GM18867 (cell line): ENCODE results near the gene FIP1L1.
"Not testable (repeated sequence)": the region's sequence is repeated elsewhere in the genome, so short reads cannot be mapped to it uniquely, and the experiment has no call there.

Experiments used
- ATAC-seq: cut with Tn5 transposase; IDR thresholded peaks from one replicate; pipeline ENCODE4 v1.9.1; 2021; ENCODE audit warnings: mild to moderate bottlenecking, moderate library complexity; ENCODE audit not compliant: unreplicated experiment

Gene FIP1L1

DNA sequence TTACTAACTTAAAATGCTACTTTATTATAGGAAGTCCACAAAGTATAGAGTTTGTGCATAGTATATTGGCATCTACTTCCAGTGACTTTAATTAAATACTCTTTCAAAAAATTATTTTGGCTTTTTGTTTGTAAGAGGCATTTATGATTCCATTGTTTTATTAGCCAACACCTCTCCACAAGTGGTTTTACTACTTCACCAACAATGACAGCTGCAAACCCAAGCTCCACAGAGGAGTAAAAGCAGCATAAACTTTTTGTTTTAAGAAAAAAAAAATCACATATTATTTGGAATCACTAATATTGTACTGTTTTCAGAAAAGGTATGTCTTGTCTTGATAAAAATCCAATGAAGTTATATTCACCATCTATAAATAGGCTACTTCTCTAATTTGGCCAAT lies 88.5 kb downstream of the FIP1L1 start:
- ATAC-seq, result no peak

DNA sequence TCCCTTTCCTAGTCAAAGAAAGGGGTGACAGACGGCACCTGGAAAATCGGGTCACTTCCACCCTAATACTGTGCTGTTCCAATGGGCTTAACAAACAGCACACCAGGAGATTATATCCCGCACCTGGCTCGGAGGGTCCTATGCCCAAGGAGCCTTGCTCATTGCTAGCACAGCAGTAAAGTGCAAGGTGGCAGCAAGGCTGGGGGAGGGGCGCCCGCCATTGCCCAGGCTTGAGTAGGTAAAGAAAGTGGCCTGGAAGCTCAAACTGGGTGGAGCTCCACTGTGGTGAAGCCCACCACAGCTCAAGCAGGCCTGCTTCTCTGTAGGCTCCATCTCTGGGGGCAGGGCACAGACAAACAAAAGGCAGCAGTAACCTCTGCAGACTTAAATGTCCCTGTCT lies 89.1 kb downstream of the FIP1L1 start:
- not testable (repeated sequence) for ATAC-seq

DNA sequence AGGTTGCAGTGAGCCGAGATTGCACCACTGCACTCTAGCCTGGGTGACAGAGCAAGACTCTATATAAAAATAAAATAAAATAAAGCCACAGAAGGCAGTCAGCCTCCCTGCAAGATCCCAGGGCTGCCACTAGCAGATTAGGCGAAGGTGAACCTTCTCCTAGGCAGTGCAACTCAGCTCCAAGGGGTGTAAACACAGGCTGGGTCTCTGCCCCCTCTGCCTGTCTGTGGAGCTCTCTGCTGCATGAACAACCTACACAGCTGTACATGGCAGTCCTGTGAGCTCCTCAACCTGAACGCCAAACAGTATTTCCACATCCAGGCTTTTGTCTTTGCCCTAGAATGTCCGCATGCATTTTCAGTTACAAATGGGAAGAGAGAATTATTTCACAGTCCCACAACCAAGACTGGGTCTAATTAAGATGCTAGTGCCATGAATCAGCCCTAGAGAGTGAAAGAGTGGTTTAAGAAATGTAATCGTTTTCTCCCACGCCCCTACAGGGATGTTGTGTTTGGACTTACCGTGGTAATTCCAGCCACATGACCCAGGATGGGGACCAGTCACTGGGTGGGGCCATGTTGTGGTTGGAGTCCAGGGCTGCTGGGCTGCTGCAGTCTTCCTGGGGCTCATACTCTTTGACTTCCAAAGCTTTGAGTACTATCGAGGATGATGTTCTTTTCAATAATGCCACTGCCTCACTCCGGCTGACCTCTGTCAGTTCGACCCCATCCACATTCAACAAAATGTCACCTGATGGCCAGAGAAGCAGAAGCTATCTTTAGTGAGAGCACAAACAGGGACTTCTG lies 99.0 kb downstream of the FIP1L1 start:
- ATAC-seq, result no peak

DNA sequence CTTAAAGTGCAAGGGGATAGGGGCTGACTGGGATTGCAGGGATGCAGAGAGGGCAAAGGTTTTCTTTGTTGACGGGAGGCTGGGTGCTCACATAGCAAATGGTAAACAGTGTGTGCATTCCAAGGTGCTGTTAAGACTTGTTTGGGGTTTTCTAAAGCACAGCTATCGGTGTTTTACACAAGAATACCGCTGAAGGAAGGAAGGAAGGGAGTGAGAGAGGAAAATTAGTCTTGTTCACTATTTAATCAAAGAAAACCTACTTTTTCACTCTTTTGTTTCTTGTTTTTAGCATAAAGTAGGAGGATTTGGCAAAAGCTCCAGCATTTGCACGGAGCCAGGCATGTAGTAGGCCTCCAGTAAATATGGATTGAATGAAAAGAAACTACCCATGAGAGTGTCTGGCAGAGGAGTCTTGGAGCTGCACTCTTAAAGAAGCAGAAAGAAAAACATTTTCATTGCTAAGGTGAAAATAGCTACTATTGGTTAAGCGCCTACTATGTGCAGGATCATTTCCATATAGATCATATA lies 99.7 kb downstream of the FIP1L1 start:
- ATAC-seq, result no peak

DNA sequence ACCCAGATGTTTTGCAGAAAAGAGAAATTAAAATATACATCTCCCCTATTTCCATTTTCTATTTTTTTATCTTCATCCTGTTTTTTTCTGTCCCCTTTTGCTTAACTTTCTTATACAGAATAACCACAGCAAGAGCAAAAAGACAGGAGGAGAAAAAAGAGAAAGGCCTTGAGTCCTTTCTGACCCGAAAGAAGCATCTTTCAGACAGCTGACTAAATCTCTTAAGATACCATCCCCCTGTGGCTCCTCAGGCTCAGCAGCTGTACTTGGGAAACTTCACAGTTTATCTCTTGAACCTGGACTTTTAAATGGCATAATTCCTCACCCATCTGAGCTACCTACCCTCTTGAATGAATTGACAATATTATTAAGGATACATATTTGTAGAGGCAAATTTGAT lies 100.2 kb downstream of the FIP1L1 start:
- ATAC-seq, result no peak

DNA sequence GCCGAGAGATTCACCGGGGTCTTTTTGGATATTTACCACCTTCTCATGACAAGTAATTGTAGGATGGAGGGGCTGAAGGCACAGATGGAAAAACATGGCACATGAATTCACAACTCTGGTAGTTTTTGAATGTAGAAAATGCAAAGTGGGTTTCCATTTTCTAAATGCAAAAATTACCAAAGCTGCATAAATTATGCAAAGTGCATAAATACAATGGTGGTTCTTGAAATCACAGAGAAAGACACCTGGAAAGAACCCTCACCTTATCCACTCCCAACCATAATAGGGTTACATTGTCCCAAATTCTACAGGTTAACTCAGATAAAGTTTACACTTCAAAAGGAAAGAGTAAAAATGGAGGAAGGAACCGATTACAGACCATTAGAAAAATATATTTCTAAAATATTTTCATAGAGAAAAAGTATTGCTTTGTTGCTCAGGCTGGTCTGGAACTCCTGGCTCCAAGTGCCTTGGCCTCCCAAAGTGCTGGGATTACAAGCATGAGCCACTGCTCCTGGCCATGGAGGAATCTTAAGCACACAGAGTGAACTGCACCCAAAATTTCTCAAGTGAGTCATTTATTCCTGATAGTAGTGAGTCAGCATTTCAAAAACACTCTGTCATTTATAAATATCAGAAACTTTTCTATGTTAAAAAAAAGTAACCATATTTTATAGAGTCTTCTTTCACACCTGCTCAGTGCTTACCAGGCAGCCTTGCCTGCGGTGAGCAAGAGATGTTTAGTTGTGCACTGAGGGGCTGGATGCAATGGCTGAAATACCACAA lies 101.4 kb downstream of the FIP1L1 start:
- no peak for ATAC-seq

DNA sequence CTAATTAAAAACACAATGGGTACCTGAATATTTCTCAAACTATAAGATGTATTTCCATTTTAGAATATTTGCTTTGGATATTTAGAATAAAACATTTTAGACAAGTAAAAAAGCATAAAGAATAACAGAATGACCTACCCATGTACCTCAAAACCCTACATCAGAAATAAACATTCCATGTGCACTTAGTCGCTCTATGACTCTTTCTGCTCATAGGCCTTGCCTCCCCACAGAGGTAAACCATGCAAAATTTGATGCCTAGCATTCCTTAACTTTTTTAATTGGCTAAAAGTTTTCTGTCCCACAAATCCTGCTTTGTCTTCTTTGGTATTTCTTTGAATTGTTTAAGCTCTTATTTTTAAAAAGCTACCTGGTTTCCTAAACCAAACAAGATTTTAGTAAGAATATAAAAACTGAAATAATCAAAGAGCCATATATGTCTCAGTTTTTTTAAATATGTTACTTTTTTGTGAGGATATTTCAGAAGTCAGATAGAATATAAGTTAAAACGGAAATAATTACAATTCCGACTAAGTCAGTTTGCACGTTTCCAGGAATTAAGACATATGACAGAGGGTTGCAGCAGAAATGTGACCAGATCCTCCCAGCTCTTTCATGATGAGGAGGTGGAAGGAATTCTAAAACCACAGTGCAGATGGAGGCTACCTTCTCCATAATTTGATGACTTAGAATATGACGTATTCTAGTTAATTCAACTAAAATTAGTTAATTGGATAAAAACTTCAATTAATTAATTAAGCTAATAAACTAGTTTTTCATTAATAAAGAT lies 102.5 kb downstream of the FIP1L1 start:
- ATAC-seq, result no peak

GRCh38 chr4:53480909-53481308 lies 103.5 kb downstream of the FIP1L1 start:
- ATAC-seq, result no peak

DNA sequence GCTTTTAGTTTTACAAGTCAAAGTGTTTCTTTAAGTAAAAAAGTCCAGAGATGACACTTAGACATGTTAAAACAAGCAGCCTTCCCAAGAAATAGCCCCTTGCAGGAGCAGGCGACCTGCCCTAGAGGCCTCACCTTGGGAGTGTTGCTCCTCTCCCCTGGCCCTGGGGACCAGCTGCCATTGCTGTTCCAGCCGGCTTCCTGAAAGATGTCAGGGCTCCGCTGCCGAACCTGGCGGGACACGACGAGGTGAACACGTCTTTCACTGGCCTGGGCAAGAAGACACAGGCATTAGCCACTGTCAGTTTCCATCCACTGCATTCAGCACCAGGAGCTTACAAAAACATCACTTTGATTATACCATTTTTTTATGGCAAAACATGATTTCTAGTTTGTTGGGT lies 104.1 kb downstream of the FIP1L1 start:
- ATAC-seq, result no peak

- no peak for ATAC-seq
Observed at GRCh38 chr4:53483250-53483649, 105.8 kb downstream of the FIP1L1 start.

- no peak for ATAC-seq
Observed at GRCh38 chr4:53484911-53485657, 107.6 kb downstream of the FIP1L1 start.

DNA sequence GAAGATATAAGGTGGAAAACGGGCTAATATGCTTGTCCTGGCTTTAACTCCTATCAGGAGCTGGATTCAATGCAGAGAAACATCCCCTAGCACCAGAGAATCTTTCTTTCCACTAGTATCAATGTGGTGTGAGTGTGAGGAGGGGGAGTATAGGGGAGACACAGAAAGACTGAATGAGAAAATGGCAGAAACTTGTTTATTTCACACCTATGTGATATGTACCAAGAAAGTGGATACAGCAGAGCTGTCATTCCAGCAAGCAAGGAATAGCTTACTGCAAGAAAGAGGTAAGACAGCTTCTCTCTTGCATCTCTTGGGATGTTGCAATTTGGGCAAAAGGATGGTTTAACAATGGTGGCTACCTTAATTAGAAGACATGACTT lies 108.2 kb downstream of the FIP1L1 start:
- ATAC-seq, result no peak

DNA sequence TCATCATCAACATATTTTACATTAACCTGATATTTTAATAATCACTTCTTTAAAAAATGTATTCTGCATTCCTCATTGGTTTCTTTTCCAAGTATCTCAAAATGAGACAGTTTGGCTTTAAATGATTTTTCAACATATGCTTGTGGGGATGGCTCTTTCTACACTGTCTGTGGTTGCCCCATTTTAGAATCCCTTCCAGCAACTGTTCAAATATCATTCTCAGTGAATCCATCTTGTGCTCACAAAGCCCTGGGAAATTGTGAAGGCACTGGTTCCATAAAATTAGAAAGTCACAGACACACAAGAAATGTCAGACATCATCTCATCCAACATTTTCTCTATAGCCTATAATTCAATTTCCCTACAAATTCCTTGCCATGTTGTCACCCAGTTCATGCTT lies 110.3 kb downstream of the FIP1L1 start:
- no peak for ATAC-seq

GRCh38 chr4:53489279-53489889 lies 111.9 kb downstream of the FIP1L1 start:
- no peak for ATAC-seq

- no peak for ATAC-seq
Observed at GRCh38 chr4:53490161-53490956, 112.9 kb downstream of the FIP1L1 start.

- no peak for ATAC-seq
Observed at GRCh38 chr4:53490965-53491622, 113.7 kb downstream of the FIP1L1 start.

DNA sequence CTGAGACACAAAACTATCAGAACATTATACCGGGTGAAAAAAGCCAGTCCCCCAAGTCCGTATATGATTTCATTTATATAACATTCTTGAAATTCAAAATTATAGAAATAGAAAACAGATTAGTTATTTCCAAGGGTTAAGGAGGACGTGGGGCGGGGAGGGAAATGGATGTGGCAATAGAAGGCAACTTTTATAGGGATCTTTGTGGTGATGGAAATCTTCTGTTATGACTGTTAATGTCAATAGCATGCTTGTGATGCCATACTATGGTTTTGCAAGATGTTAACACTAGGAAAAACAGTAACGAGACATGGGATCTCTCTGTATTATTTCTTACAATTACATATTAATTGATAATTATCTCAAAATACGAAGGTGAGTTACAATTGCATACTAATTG lies 117.4 kb downstream of the FIP1L1 start:
- no peak for ATAC-seq

DNA sequence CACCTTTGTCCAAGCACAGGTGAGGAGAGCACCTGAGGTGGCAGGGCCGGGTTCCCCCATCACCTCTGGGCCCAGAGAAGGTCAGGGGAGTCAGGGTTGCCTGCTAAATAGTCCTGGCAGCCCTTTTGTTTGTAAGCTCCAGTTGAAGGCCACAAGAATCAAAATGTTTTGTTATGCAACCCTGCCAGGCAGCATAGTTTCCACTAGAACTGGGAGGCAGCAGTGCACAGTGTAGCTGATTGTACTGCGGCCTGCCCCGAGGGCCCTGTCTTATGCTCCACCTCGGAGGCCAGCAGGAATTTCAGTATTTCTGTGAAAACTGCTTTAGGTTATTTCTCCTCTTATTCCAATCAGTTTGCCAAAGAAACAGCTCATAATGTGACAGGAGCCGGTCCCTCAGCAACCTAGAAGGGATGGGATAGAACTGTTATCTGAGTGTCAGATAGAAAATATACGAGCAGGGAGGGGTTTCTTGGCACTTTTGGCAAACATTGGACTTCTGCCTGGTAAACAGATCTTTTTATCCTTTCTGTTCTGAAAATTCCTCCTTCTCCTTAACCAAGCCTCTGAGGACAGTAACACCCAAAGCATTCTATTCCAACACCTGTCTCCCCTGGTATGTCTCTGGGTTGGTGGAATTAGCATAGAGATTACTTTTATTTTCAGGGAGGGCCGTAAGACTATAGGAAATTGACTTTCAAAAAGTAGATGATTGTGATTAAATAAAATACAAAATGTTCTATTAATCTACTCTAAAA lies 120.2 kb downstream of the FIP1L1 start:
- ATAC-seq, result no peak
